Fibroblast of lung (primary cell): ENCODE measurements around the gene PAGR1. TPM values are rescaled to one million over a fixed set of nuclear protein-coding genes. Genes with fewer than 3 reads are reported as not detected.
A peak's percentile ranks its signal among the peaks of the same experiment; 100 is the strongest.
"Not testable (repeated sequence)": the region's sequence is repeated elsewhere in the genome, so short reads cannot be mapped to it uniquely, and the experiment has no call there.

Source experiments
- DNase-seq, 2 donors: peaks; one replicate each; pipeline versions ENCODE4 v3.0.0 to v3.0.0-alpha.2; 2010; ENCODE audit warnings: low read depth in 2 of 2
- H2AFZ ChIP-seq: 2 replicates; pipeline ENCODE4 v1.5.1; 2012; ENCODE audit warnings: low read length, control low read depth, inconsistent platforms
- H3K27ac ChIP-seq: 2 replicates; pipeline ENCODE4 v1.5.1; 2011; ENCODE audit warnings: low read length, control low read depth; ENCODE audit not compliant: insufficient read depth
- H3K27me3 ChIP-seq: 2 replicates; pipeline ENCODE4 v1.5.1; 2011; ENCODE audit warnings: mild to moderate bottlenecking, low read length; ENCODE audit not compliant: control insufficient read depth, insufficient read depth
- H3K36me3 ChIP-seq: 2 replicates; pipeline ENCODE4 v1.5.1; 2011; ENCODE audit warnings: low read length; ENCODE audit not compliant: control insufficient read depth, insufficient read depth
- H3K4me1 ChIP-seq: 2 replicates; pipeline ENCODE4 v1.5.1; 2011; ENCODE audit warnings: low read length; ENCODE audit not compliant: control insufficient read depth, insufficient read depth; ENCODE audit errors: extremely low read depth
- H3K4me2 ChIP-seq: 2 replicates; pipeline ENCODE4 v1.5.1; 2011; ENCODE audit warnings: low read length, control low read depth; ENCODE audit not compliant: insufficient read depth; ENCODE audit errors: extremely low read depth
- H3K4me3 ChIP-seq, 4 experiments: fragments of 200-600 bp in 1 of 4; sonication (generic) in 1 of 4; replicated peaks in 1 of 4; 2 replicates each; pipeline ENCODE4 v1.5.1; 2011 to 2016; ENCODE audit warnings: low read length in 4 of 4, low read depth in 3 of 4, mild to moderate bottlenecking in 3 of 4, control low read depth in 2 of 4, inconsistent platforms in 1 of 4, mixed read lengths in 1 of 4; ENCODE audit not compliant: insufficient read depth in 1 of 4; ENCODE audit errors: control extremely low read depth in 1 of 4
- H3K79me2 ChIP-seq: 2 replicates; pipeline ENCODE4 v1.5.1; 2012; ENCODE audit warnings: mild to moderate bottlenecking, low read length, inconsistent platforms; ENCODE audit not compliant: control insufficient read depth, insufficient read depth
- H3K9ac ChIP-seq: 2 replicates; pipeline ENCODE4 v1.5.1; 2011; ENCODE audit warnings: mild to moderate bottlenecking, low read length, control low read depth; ENCODE audit not compliant: insufficient read depth
- H3K9me3 ChIP-seq: 2 replicates; pipeline ENCODE4 v1.5.1; 2012; ENCODE audit warnings: low read depth, low read length; ENCODE audit not compliant: control insufficient read depth, insufficient read depth
- H4K20me1 ChIP-seq: 2 replicates; pipeline ENCODE4 v1.5.1; 2011; ENCODE audit warnings: low read length; ENCODE audit not compliant: control insufficient read depth, insufficient read depth; ENCODE audit errors: extremely low read depth
- EZH2 ChIP-seq: IDR thresholded peaks from 2 replicates; pipeline ENCODE4 v1.5.1; 2012; ENCODE audit warnings: low read length, control low read depth, mild to moderate bottlenecking; ENCODE audit errors: missing control alignments
- polyA plus RNA-seq, 2 donors: library from polyadenylated mRNA; depleted of rRNA in 1 of 2; stranded (reverse) in 1 of 2; unstranded in 1 of 2; fragments of >200 nt; gene quantifications; 2 replicates each; pipeline ENCODE4 v1.2.1, GENCODE V29; 2011 to 2012; ENCODE audit warnings: missing spikeins in 1 of 2
- total RNA-seq: library from RNA; depleted of rRNA; stranded (reverse); fragments of >200 nt; gene quantifications from 2 replicates; pipeline ENCODE4 v1.2.1, GENCODE V29; 2014
- TF ChIP-seq, protein P1 (sequence below), 2 donors: IDR thresholded peaks in 1 of 2; conservative IDR thresholded peaks in 1 of 2; 1 replicate in 1 of 2; 2 replicates in 1 of 2; pipeline ENCODE4 v1.5.1; 2011 to 2012; ENCODE audit warnings: low read length in 2 of 2, control low read depth in 1 of 2, inconsistent platforms in 1 of 2, low read depth in 1 of 2, mild to moderate bottlenecking in 1 of 2

PAGR1 gene
- total and polyA plus RNA-seq, 2 donors (not counting 1 experiment from before 2014, with no cell fraction given) = 10.0 to 10.7 TPM

DNA sequence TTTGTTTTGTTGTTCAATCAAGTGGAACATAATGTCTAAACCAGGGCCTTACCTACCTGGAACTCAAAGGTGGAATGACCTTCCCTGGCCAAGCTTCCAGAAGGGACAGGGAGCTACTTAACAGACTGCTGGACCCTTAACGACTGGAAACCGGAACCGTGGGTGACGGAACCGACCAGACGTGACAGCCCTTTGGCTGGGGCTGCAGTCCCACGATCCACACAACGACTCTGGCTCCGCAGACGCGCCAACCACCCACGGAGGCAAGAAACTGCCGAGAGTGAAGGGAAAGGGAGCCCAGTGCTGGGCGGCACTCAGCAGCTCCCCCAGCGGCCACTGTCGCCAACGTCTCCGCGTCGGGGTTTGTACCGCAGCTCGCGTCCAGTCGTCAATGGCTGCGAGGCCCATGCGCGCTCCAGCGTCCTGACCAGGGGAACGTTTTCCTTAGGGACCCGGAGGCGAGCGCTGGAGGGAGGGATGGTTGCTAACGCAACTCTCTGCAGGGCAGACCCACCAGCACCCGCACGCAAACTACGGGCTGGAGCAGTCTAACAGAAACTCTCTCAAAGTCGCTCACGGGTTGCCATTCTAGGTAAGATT is 31.0 kb upstream of the PAGR1 start:
- peak; percentile 53 to 58 for DNase-seq
- Histone ChIP-seq H3K27ac (no peak overlapping the region), H3K36me3 (no peaks in the 10 kb centered on the region), H3K4me1 (no peaks in the 10 kb centered on the region), H3K9me3 (no peaks in the 10 kb centered on the region), H3K4me2 (peak overlapping the region; percentile 62), H2AFZ (peak overlapping the region; percentile 96), H3K4me3 (peak overlapping the region; percentile 0 to 41 (median 18)), H3K27me3 (peaks cover 12% of the 10 kb centered on the region), H3K79me2 (no peaks in the 10 kb centered on the region), H3K9ac (no peak overlapping the region), H4K20me1 (no peaks in the 10 kb centered on the region)
- TF ChIP-seq EZH2 = no peak
- TF ChIP-seq, protein P1, sequence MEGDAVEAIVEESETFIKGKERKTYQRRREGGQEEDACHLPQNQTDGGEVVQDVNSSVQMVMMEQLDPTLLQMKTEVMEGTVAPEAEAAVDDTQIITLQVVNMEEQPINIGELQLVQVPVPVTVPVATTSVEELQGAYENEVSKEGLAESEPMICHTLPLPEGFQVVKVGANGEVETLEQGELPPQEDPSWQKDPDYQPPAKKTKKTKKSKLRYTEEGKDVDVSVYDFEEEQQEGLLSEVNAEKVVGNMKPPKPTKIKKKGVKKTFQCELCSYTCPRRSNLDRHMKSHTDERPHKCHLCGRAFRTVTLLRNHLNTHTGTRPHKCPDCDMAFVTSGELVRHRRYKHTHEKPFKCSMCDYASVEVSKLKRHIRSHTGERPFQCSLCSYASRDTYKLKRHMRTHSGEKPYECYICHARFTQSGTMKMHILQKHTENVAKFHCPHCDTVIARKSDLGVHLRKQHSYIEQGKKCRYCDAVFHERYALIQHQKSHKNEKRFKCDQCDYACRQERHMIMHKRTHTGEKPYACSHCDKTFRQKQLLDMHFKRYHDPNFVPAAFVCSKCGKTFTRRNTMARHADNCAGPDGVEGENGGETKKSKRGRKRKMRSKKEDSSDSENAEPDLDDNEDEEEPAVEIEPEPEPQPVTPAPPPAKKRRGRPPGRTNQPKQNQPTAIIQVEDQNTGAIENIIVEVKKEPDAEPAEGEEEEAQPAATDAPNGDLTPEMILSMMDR (conservative IDR thresholded peaks at IDR 0.05 in 1 of 2, IDR thresholded peaks at IDR 0.05 in 1 of 2; ENCODE audit: low read depth in 1 of 2, low read length in 2 of 2) = peak; percentile 72 to 91

DNA sequence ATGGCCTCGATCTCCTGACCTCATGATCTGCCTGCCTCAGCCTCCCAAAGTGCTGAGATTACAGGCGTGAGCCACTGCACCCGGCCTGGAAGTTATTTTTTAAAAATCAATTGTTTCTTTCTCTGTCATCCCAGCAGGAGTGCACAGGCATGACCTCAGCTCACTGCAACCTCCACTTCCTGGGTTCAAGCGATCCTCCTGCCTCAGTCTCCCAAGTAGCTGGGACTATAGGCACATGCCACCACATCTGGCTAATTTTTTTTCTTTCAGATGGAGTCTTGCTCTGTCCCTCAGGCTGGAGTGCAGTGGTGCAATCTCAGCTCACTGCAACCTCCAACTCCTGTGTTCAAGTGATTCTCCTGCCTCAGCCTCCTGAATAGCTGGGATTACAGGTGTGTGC is 28.8 kb upstream of the PAGR1 start:
- not testable (repeated sequence) for H3K36me3 ChIP-seq, H2AFZ ChIP-seq, H3K9ac ChIP-seq, H3K27ac ChIP-seq, H3K27me3 ChIP-seq, H3K4me2 ChIP-seq, DNase-seq, H3K4me1 ChIP-seq, H3K9me3 ChIP-seq, H4K20me1 ChIP-seq, H3K4me3 ChIP-seq
- H3K79me2 ChIP-seq = peaks cover 16% of the 10 kb centered on the region

DNA sequence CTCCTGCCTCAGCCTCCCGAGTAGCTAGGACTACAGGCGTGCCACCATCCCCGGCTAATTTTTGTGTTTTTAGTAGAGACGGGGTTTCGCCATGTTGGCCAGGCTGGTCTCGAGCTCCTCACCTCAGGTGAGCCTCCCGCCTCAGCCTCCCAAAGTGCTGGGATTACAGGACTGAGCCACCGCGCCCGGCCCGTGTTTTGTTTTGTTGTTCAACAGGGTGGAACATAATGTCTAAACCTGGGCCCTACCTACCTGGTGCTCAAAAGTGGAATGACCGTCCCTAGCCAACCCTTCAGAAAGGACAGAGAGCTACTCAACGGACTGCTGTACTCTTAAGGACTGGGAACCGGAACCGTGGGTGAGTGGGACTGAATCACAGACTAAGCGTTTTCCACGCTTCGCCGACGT is 26.2 kb upstream of the PAGR1 start:
- TF ChIP-seq, protein P1 (conservative IDR thresholded peaks at IDR 0.05 in 1 of 2, IDR thresholded peaks at IDR 0.05 in 1 of 2; ENCODE audit: low read depth in 1 of 2, low read length in 2 of 2) = no peak
- TF ChIP-seq EZH2 = no peak
- Histone ChIP-seq H3K9ac (peak overlapping the region; percentile 48), H3K4me3 (peak overlapping the region; percentile 34 to 71 (median 56)), H3K36me3 (no peaks in the 10 kb centered on the region), H3K4me1 (no peaks in the 10 kb centered on the region), H3K27me3 (no peaks in the 10 kb centered on the region), H3K79me2 (peaks cover 41% of the 10 kb centered on the region), H3K9me3 (no peaks in the 10 kb centered on the region), H2AFZ (peak overlapping the region; percentile 90), H4K20me1 (no peaks in the 10 kb centered on the region), H3K4me2 (peak overlapping the region; percentile 68), H3K27ac (peak overlapping the region; percentile 53)
- no peak for DNase-seq
